ENCODE measurements around the gene SASH1. TPM values are rescaled to one million over a fixed set of nuclear protein-coding genes. Genes with fewer than 3 reads are reported as not detected.
A peak's percentile ranks its signal among the peaks of the same experiment; 100 is the strongest.

The SASH1 gene
- total and polyA plus RNA-seq, 9 donors: 31.7 to 67.0 (median 42.5) TPM

- peak; percentile 88 for DNase-seq
- Histone ChIP-seq H3K4me3 (ENCODE audit: low read length) (no peak overlapping the region), H3K4me1 (ENCODE audit: control insufficient read depth, insufficient read depth, low read length) (peaks cover 21% of the 10 kb centered on the region), H3K27ac (ENCODE audit: low read length) (peak overlapping the region; percentile 83), H3K9me3 (replicated peaks; ENCODE audit: control insufficient read depth, low read depth, low read length) (no peaks in the 10 kb centered on the region), H3K36me3 (ENCODE audit: control insufficient read depth, insufficient read depth, low read length) (peaks cover 9% of the 10 kb centered on the region), H3K27me3 (ENCODE audit: control insufficient read depth, insufficient read depth, low read length) (peaks cover 7% of the 10 kb centered on the region)
- WGBS (ENCODE audit: insufficient coverage): 27% methylated on average over 4 of the region's 9 CpGs
Measured at GRCh38 chr6:148440877-148441453, 98.3 kb downstream of the SASH1 start.

DNA sequence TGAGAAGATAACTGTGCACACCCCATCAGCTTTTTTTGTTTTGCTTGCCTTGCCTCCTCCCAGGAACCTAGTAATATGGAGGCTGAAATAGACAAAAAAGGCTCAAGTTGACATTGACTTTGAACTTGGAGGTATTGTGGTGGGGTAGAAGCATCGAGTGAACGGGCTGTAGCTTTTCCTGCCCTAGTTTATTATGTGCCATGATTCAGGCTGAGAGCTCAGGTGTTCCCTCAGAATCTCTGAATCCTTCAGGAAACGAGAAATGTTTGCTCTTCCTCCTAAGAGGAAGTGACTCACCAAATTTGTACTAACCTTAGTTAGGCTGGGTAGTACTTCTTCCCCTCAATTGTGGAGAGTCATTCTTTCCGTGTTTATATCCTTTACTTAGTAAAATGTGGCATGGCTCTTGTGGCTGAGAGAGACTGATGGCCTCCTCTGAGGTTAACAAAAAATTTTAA, 98.8 kb downstream of the SASH1 start:
- 40% methylated on average over 1 of the region's 4 CpGs for WGBS (ENCODE audit: insufficient coverage)

DNA sequence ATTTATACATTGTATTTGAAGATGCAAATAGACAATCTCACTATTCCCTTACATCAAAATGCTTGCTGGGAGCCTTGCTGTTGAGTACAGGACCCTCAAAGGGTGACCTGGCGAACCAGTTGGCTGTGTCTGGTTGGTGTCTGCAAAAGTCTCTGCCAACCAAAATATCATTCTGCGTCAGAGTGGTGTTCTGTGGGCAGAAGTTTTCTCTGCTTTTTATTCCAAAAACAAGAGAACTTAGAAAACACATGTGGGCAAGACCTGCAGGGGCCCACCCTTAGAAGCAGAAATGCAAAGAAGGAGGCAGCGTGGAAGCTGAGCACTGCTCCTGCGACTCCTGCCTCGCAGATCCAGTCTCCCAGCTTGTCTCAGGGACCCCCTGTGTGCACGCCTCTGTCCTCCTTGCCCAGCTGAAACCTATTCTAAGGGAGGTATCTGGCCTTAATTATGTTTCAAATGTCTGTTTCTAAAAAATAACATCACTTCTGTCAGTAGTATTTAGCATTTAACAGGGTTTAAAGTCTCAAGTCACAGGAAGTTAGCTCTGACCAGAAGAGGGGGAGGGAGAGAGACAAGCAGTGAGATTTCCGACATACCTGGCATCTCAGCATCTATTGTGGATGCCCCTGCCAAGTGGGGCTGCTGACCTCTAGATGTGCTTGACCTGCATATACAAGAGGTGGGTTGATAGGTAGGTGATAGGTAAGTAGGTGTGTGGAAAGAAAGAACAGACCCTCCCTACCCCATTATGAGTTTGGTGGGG, 101.3 kb downstream of the SASH1 start:
- H3K4me3 ChIP-seq (ENCODE audit: low read length): no peak overlapping the region
- H3K4me1 ChIP-seq (ENCODE audit: control insufficient read depth, insufficient read depth, low read length): peaks cover 21% of the 10 kb centered on the region
- WGBS (ENCODE audit: insufficient coverage): 84% methylated on average over 3 of the region's 7 CpGs
- DNase-seq: no peak
- H3K9me3 ChIP-seq (replicated peaks; ENCODE audit: control insufficient read depth, low read depth, low read length): no peaks in the 10 kb centered on the region
- H3K27me3 ChIP-seq (ENCODE audit: control insufficient read depth, insufficient read depth, low read length): peaks cover 4% of the 10 kb centered on the region
- peaks cover 13% of the 10 kb centered on the region for H3K36me3 ChIP-seq (ENCODE audit: control insufficient read depth, insufficient read depth, low read length)
- H3K27ac ChIP-seq (ENCODE audit: low read length): no peak overlapping the region

More for the DNA sequence above, 98.8 kb downstream of the SASH1 start:
- no peaks in the 10 kb centered on the region for H3K9me3 ChIP-seq (replicated peaks; ENCODE audit: control insufficient read depth, low read depth, low read length)
- H3K36me3 ChIP-seq (ENCODE audit: control insufficient read depth, insufficient read depth, low read length): peaks cover 9% of the 10 kb centered on the region
- H3K27me3 ChIP-seq (ENCODE audit: control insufficient read depth, insufficient read depth, low read length): peaks cover 4% of the 10 kb centered on the region
- peak; percentile 48 for DNase-seq
- H3K4me1 ChIP-seq (ENCODE audit: control insufficient read depth, insufficient read depth, low read length): peaks cover 21% of the 10 kb centered on the region
- no peak overlapping the region for H3K4me3 ChIP-seq (ENCODE audit: low read length)
- peak overlapping the region; percentile 83 for H3K27ac ChIP-seq (ENCODE audit: low read length)

DNA sequence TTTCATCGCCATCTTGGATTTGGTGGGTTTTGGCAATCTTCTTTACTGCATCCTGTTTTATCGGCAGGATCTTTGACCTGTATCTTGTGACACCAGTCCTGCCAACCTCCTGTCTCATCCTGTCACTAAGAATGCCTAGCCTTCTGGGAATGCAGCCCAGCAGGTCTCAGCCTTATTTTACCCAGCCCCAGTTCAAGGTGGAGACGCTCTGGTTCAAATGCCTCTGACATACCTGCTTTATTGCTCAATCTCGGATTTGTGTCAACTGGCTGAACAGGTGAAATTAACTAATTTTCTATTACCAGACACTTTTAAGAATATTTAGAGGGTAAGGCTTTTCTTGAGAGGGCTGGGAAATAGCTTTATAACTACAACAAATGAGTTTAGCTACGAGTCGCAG, 102.5 kb downstream of the SASH1 start:
- Histone ChIP-seq H3K36me3 (ENCODE audit: control insufficient read depth, insufficient read depth, low read length) (peaks cover 12% of the 10 kb centered on the region), H3K4me3 (ENCODE audit: low read length) (no peak overlapping the region), H3K27ac (ENCODE audit: low read length) (no peak overlapping the region), H3K4me1 (ENCODE audit: control insufficient read depth, insufficient read depth, low read length) (peaks cover 19% of the 10 kb centered on the region), H3K27me3 (ENCODE audit: control insufficient read depth, insufficient read depth, low read length) (peaks cover 5% of the 10 kb centered on the region), H3K9me3 (replicated peaks; ENCODE audit: control insufficient read depth, low read depth, low read length) (no peaks in the 10 kb centered on the region)
- WGBS (ENCODE audit: insufficient coverage): 93% methylated on average over 4 of the region's 6 CpGs
- DNase-seq: no peak

DNA sequence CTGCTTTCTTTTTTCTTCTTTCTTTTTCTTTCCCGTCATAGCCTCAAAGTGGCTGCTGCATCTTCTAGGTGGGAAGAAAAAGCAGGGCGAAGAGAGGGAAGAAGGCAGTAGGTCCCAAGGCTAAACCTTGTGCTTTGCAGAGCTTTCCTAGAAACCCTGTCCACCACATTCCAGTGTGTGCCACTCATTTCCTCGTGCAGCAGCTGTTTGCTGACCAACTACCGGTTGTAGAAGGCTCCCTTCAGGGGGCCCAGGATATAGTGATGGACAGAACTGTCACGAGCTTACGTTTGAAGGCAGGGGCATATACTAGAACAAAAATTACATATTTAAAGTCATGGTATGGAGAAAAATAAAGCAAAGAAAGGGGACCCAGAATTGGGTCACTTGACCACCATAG, 103.0 kb downstream of the SASH1 start:
- Histone ChIP-seq H3K4me3 (ENCODE audit: low read length) (no peak overlapping the region), H3K27me3 (ENCODE audit: control insufficient read depth, insufficient read depth, low read length) (peaks cover 5% of the 10 kb centered on the region), H3K27ac (ENCODE audit: low read length) (no peak overlapping the region), H3K36me3 (ENCODE audit: control insufficient read depth, insufficient read depth, low read length) (peaks cover 10% of the 10 kb centered on the region), H3K4me1 (ENCODE audit: control insufficient read depth, insufficient read depth, low read length) (peaks cover 17% of the 10 kb centered on the region), H3K9me3 (replicated peaks; ENCODE audit: control insufficient read depth, low read depth, low read length) (no peaks in the 10 kb centered on the region)
- WGBS (ENCODE audit: insufficient coverage): no CpG with 5 or more reads among the region's 6 CpGs
- no peak for DNase-seq

GRCh38 chr6:148446681-148447080, 104.0 kb downstream of the SASH1 start:
- WGBS (ENCODE audit: insufficient coverage): no CpG with 5 or more reads among the region's 3 CpGs
- peaks cover 10% of the 10 kb centered on the region for H3K36me3 ChIP-seq (ENCODE audit: control insufficient read depth, insufficient read depth, low read length)
- no peak overlapping the region for H3K4me3 ChIP-seq (ENCODE audit: low read length)
- H3K27me3 ChIP-seq (ENCODE audit: control insufficient read depth, insufficient read depth, low read length): peaks cover 5% of the 10 kb centered on the region
- H3K27ac ChIP-seq (ENCODE audit: low read length): no peak overlapping the region
- peaks cover 10% of the 10 kb centered on the region for H3K4me1 ChIP-seq (ENCODE audit: control insufficient read depth, insufficient read depth, low read length)
- no peaks in the 10 kb centered on the region for H3K9me3 ChIP-seq (replicated peaks; ENCODE audit: control insufficient read depth, low read depth, low read length)
- DNase-seq: no peak

DNA sequence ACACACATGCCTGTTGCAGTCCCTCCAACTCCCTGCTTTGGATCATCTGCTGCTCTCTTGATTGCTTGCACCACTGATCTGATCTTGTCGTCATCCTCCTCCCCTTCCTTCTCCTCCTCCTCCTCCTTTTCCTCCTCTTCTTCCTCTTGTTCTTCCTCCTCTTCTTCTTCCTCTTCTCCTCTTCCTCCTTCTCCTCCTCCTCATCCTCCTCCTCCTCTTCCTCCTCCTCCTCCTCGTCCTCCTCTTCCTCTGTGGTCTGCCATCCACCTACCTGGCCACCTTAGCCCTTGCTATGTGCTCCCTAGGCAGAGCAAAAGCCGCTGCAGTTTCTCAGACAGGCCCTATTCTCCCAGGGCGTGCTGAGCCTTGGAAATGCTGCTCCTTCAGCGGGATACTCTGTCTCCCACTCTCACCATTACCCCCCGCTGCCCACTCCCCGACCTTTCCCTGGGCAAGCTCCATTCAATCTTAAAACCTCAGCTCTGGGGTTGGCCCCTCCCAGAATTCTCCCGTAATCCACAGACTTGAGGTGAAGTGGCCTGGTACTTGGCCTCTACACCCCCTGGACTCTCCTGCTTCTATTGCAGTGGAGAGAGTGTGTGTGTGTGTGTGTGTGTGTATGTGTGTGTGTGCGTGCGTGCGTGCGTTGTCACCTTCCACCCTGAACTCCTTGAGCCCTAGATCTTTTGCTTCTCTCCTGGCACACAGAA, 105.0 kb downstream of the SASH1 start:
- Histone ChIP-seq H3K27me3 (ENCODE audit: control insufficient read depth, insufficient read depth, low read length) (peaks cover 5% of the 10 kb centered on the region), H3K27ac (ENCODE audit: low read length) (no peak overlapping the region), H3K36me3 (ENCODE audit: control insufficient read depth, insufficient read depth, low read length) (peaks cover 10% of the 10 kb centered on the region), H3K9me3 (replicated peaks; ENCODE audit: control insufficient read depth, low read depth, low read length) (no peaks in the 10 kb centered on the region), H3K4me3 (ENCODE audit: low read length) (no peak overlapping the region), H3K4me1 (ENCODE audit: control insufficient read depth, insufficient read depth, low read length) (peaks cover 20% of the 10 kb centered on the region)
- WGBS (ENCODE audit: insufficient coverage): 75% methylated on average over 7 of the region's 12 CpGs
- no peak for DNase-seq

DNA sequence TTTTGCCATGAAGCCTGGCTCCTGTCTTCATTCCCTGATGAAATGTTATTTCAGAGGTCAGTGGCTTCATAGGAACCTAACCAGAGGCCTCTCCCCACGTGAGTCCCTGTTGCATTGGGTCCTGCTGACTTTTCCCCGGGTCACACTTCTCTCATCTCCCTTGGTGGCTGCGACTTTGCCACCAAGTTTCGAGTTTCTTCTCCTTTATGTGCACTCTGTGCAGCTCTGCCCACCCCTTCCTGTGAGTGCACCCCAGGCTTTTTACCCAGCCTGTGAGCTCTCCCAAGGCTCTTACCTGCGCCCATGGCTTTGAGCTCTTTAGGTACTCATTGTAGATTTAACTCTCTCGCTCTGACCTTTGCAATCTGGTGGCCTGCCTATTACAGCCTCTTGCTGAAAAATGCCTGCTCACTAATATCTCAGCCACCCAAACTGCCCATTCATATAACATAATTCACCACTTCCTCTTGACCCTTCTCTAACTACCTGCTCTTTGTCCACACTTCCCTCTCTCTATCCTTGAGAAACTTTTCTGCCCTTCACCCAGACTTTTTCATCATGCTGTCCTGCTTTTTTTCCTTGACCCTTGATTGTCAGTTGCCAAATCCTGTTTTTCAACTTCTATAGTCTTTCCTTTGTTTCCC, 105.9 kb downstream of the SASH1 start:
- Histone ChIP-seq H3K27me3 (ENCODE audit: control insufficient read depth, insufficient read depth, low read length) (peaks cover 5% of the 10 kb centered on the region), H3K4me3 (ENCODE audit: low read length) (no peak overlapping the region), H3K4me1 (ENCODE audit: control insufficient read depth, insufficient read depth, low read length) (peaks cover 26% of the 10 kb centered on the region), H3K36me3 (ENCODE audit: control insufficient read depth, insufficient read depth, low read length) (peaks cover 10% of the 10 kb centered on the region), H3K9me3 (replicated peaks; ENCODE audit: control insufficient read depth, low read depth, low read length) (no peaks in the 10 kb centered on the region), H3K27ac (ENCODE audit: low read length) (no peak overlapping the region)
- 72% methylated on average over 6 of the region's 6 CpGs for WGBS (ENCODE audit: insufficient coverage)
- no peak for DNase-seq

GRCh38 chr6:148450866-148451265, 108.2 kb downstream of the SASH1 start:
- H3K36me3 ChIP-seq (ENCODE audit: control insufficient read depth, insufficient read depth, low read length): peaks cover 12% of the 10 kb centered on the region
- no peak overlapping the region for H3K4me3 ChIP-seq (ENCODE audit: low read length)
- peaks cover 2% of the 10 kb centered on the region for H3K27me3 ChIP-seq (ENCODE audit: control insufficient read depth, insufficient read depth, low read length)
- H3K9me3 ChIP-seq (replicated peaks; ENCODE audit: control insufficient read depth, low read depth, low read length): no peaks in the 10 kb centered on the region
- no peak overlapping the region for H3K27ac ChIP-seq (ENCODE audit: low read length)
- DNase-seq: no peak
- peaks cover 39% of the 10 kb centered on the region for H3K4me1 ChIP-seq (ENCODE audit: control insufficient read depth, insufficient read depth, low read length)

DNA sequence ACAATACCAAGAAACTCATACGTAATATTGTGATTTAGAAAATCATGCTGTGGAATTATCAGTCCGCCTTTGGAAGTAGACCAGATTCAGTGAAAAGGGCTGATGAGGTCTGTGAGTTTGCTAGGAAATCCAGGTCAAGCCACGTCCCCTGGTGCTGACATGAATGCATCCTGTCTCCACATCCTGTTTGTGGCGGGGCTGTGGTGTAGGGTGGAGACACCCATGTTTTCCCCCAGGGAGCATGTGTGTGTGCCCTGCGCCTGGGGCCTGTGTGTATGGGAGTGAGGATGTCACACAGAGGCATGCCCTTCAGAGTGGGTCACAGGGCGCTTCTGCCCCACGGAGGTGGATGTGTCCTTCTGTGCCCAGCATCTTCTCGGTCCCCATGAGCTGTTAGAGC, 109.1 kb downstream of the SASH1 start:
- DNase-seq: no peak
- Histone ChIP-seq H3K36me3 (ENCODE audit: control insufficient read depth, insufficient read depth, low read length) (peaks cover 12% of the 10 kb centered on the region), H3K9me3 (replicated peaks; ENCODE audit: control insufficient read depth, low read depth, low read length) (no peaks in the 10 kb centered on the region), H3K27ac (ENCODE audit: low read length) (no peak overlapping the region), H3K4me1 (ENCODE audit: control insufficient read depth, insufficient read depth, low read length) (peaks cover 44% of the 10 kb centered on the region), H3K27me3 (ENCODE audit: control insufficient read depth, insufficient read depth, low read length) (peaks cover 2% of the 10 kb centered on the region), H3K4me3 (ENCODE audit: low read length) (no peak overlapping the region)
- 50% methylated on average over 2 of the region's 8 CpGs for WGBS (ENCODE audit: insufficient coverage)
